SK-N-MC (cell line): Measurements from ENCODE around the gene SPTB.

Source experiments
- EZH2 ChIP-seq: fragments of 200-600 bp; sonication (generic); IDR thresholded peaks from one replicate; pipeline ENCODE4 v1.6.1; 2017; ENCODE audit warnings: antibody characterized with exemption
- FOXP2 ChIP-seq: optimal IDR thresholded peaks from 2 replicates; pipeline ENCODE3; 2011; ENCODE audit warnings: mild to moderate bottlenecking, moderate library complexity; ENCODE audit not compliant: insufficient read depth; ENCODE audit errors: extremely low read length, control extremely low read depth
- POLR2AphosphoS5 ChIP-seq: IDR thresholded peaks from 2 replicates; pipeline ENCODE4 v1.6.1; 2012; ENCODE audit warnings: mild to moderate bottlenecking, low read depth, low read length, borderline replicate concordance

- no peak for TF ChIP-seq POLR2AphosphoS5
- no peak for TF ChIP-seq EZH2
- TF ChIP-seq FOXP2, result no peak
Measured at GRCh38 chr14:64875350-64875749, 4.4 kb downstream of the SPTB start.
